Measurements from ENCODE around the gene SLC6A12.

DNA sequence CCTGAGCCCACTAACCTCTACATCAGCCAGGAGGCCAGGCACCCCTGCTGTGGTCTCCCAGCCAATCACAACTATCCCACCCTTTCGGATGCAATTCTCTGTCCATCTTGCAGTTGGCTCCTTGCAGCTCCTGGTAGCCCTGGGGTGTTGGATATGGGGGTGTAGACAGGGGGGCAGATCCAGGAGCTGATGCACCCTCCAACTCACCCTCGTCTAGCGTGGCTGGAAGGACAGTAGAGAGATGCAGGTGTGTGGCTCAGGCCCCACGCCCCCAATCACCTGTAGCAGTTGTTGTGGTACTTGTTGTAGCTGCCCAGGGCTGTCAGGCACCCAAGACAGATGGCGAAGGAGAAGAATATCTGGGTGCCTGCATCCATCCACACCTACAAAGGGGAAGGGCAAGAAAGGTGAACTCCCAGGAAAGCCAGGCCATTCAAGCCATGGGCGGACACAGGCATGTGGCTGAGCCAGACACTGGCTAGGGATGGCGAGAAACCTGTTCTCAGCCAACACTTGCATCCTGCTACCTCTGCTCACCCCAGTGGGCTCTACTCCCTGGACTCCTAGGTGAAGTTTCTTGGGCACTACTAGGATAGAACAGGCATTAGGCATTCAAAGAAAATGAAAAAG lies 13.4 kb upstream of the SLC6A12 start:
- TF ChIP-seq POLR2A (IDR thresholded peaks at IDR 0.05) = no peak
- TF ChIP-seq, protein P1, sequence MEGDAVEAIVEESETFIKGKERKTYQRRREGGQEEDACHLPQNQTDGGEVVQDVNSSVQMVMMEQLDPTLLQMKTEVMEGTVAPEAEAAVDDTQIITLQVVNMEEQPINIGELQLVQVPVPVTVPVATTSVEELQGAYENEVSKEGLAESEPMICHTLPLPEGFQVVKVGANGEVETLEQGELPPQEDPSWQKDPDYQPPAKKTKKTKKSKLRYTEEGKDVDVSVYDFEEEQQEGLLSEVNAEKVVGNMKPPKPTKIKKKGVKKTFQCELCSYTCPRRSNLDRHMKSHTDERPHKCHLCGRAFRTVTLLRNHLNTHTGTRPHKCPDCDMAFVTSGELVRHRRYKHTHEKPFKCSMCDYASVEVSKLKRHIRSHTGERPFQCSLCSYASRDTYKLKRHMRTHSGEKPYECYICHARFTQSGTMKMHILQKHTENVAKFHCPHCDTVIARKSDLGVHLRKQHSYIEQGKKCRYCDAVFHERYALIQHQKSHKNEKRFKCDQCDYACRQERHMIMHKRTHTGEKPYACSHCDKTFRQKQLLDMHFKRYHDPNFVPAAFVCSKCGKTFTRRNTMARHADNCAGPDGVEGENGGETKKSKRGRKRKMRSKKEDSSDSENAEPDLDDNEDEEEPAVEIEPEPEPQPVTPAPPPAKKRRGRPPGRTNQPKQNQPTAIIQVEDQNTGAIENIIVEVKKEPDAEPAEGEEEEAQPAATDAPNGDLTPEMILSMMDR (IDR thresholded peaks at IDR 0.05) = no peak

All from body of pancreas (tissue), 4 donors.